PC-3 (cell line): ENCODE measurements around the gene TWIST2.

Source experiments
- EZH2 ChIP-seq: fragments of 300-600 bp; sonication (generic); IDR thresholded peaks from one replicate; pipeline ENCODE4 v1.6.1; 2017; ENCODE audit warnings: antibody characterized with exemption, mild to moderate bottlenecking, low read length; ENCODE audit not compliant: unreplicated experiment
- EZH2phosphoT487 ChIP-seq: fragments of 300-600 bp; sonication (generic); IDR thresholded peaks from 2 replicates; pipeline ENCODE4 v1.6.1; 2018; ENCODE audit warnings: mild to moderate bottlenecking, antibody characterized with exemption, low read length, borderline replicate concordance
- TF ChIP-seq, protein P1 (sequence below): fragments of 300-600 bp; sonication (generic); conservative IDR thresholded peaks from 2 replicates; pipeline ENCODE4 v1.5.1; 2017; ENCODE audit warnings: antibody characterized with exemption, low read depth, mild to moderate bottlenecking, low read length

DNA sequence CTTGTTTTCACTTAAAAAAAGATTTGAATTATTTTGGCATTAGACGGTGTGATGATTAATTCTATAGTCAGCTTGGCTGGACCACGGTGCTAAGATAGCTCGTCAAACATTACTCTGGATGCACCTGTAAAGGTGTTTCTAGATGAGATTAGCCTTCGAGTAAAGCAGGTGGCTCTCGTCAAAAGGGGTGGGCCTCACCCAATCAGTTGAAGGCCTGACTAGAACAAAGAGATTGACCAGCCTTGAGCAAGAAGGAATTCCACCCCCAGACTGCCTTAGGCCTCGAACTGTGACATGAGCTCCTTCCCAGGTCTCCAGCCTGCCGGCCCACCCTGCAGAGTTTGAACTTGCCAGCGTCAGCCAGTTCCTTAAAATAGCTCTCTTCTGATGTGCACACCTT, 73.4 kb downstream of the TWIST2 start:
- TF ChIP-seq, protein P1, sequence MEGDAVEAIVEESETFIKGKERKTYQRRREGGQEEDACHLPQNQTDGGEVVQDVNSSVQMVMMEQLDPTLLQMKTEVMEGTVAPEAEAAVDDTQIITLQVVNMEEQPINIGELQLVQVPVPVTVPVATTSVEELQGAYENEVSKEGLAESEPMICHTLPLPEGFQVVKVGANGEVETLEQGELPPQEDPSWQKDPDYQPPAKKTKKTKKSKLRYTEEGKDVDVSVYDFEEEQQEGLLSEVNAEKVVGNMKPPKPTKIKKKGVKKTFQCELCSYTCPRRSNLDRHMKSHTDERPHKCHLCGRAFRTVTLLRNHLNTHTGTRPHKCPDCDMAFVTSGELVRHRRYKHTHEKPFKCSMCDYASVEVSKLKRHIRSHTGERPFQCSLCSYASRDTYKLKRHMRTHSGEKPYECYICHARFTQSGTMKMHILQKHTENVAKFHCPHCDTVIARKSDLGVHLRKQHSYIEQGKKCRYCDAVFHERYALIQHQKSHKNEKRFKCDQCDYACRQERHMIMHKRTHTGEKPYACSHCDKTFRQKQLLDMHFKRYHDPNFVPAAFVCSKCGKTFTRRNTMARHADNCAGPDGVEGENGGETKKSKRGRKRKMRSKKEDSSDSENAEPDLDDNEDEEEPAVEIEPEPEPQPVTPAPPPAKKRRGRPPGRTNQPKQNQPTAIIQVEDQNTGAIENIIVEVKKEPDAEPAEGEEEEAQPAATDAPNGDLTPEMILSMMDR, result no peak
- TF ChIP-seq EZH2phosphoT487 (no peak), EZH2 (no peak)
